Right lobe of liver (tissue), 4 donors: ENCODE results near the gene TXNDC2.

ENCODE experiments used
- CTCF ChIP-seq, 4 donors: fragments of 200-600 bp in 3 of 4; fragments of 450-650 bp in 1 of 4; IDR thresholded peaks; one replicate each; pipeline versions ENCODE4 v1.5.1 to v1.8.0; 2016 to 2022; ENCODE audit warnings: antibody characterized with exemption in 4 of 4, mild to moderate bottlenecking in 2 of 4
- POLR2A ChIP-seq: fragments of 450-650 bp; IDR thresholded peaks from one replicate; pipeline ENCODE4 v1.6.1; 2017; ENCODE audit warnings: antibody characterized with exemption, mild to moderate bottlenecking
- donor health status: DM: no; HTN: no; CAD: no.
- donor health status: DM: no; HTN: no; CAD: no.
- donor health status: DM: no; HTN: yes; CAD: no.

- TF ChIP-seq CTCF (IDR thresholded peaks at IDR 0.05) (no peak), POLR2A (no peak)
These were observed 39.6 kb downstream of the TXNDC2 start for GRCh38 chr18:9925369-9925768.
